Effector memory CD8-positive, alpha-beta T cell (primary cell): Measurements from ENCODE around the gene CSNK2A2.
A peak's percentile ranks its signal among the peaks of the same experiment; 100 is the strongest.

Source experiments
- ATAC-seq: fragments of 150-1000 bp; cut with Tn5 transposase; replicated peaks from 2 replicates; pipeline ENCODE4 v1.10.0; 2021; ENCODE audit warnings: mild to moderate bottlenecking, moderate library complexity
- DNase-seq, 3 experiments: peaks; one replicate each; pipeline ENCODE4 v3.0.0; 2021
- H3K27ac Mint-ChIP-seq, 2 donors: one replicate each; pipeline ENCODE4 v1.8.0; 2022; ENCODE audit warnings: mild to moderate bottlenecking in 2 of 2, mixed read lengths in 2 of 2, moderate library complexity in 2 of 2
- H3K27me3 Mint-ChIP-seq, 2 donors: one replicate each; pipeline ENCODE4 v1.8.0; 2022; ENCODE audit warnings: mixed read lengths in 2 of 2
- H3K36me3 Mint-ChIP-seq: one replicate; pipeline ENCODE4 v1.8.0; 2022; ENCODE audit warnings: mild to moderate bottlenecking, moderate library complexity, mixed read lengths; ENCODE audit not compliant: insufficient read depth
- H3K4me1 Mint-ChIP-seq, 2 donors: one replicate each; pipeline ENCODE4 v1.8.0; 2022; ENCODE audit warnings: low read depth in 2 of 2, mixed read lengths in 2 of 2
- H3K4me3 Mint-ChIP-seq, 2 donors: one replicate each; pipeline ENCODE4 v1.8.0; 2022; ENCODE audit warnings: mild to moderate bottlenecking in 2 of 2, mixed read lengths in 2 of 2, moderate library complexity in 2 of 2
- H3K9me3 Mint-ChIP-seq, 2 donors: one replicate each; pipeline ENCODE4 v1.8.0; 2022; ENCODE audit warnings: mixed read lengths in 2 of 2

The CSNK2A2 gene

DNA sequence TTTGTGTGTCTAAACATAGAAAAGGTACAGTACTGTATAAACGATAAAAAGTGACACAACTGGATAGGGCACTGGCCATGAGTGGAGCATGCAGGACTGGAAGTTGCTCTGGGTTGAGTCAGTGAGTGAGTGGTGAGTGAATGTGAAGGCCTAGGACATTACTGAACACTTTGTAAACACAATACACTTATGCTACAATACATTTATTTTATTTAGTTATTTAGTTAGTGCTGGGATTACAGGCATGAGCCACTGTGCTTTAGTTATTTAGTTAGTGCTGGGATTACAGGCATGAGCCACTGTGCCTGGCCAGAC is 73.3 kb downstream of the CSNK2A2 start:
- H3K27me3 Mint-ChIP-seq, result no peaks in the 10 kb centered on the region
- DNase-seq (no peak), ATAC-seq (no peak)
- peak overlapping the region in 1 of 2 donors; percentile 3 for H3K27ac Mint-ChIP-seq
- no peak overlapping the region for H3K4me3 Mint-ChIP-seq
- peaks cover 20% of the 10 kb centered on the region for H3K36me3 Mint-ChIP-seq
- peaks cover 49 to 56% of the 10 kb centered on the region in 2 donors for H3K4me1 Mint-ChIP-seq
- H3K9me3 Mint-ChIP-seq, result no peaks in the 10 kb centered on the region

DNA sequence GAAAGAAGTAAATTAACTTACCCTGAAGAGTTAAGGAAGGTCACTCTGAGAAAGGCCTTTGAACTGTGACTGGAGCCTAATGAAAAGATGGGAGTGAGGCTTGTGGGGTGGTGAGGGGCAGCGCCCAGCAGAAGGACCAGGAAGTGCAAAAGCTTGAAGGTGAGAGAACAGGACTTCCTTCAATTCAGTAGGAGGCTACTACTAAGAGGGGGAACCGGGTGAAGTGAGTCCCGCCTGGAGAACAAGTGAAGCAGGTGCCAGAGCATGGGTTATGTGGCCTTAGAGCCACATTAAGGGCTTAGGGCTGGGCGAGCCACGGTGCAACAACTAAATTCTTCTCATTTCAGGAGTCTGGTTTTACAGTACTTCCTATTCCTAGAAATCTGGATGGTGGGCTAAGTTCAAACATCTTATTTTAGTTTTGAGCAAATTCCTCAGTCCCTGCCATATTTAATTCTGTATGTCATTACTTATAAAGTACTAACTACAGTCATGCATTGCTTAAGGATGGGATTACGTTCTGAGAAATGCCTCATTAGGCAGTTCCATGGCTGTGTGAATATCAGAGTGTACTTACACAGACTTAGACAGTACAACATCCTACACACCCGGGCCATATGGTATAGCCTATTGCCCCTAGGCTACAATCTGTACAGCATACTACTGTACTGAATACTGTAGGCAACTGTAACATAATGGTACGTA is 73.9 kb downstream of the CSNK2A2 start:
- Mint-ChIP-seq H3K27me3 (no peaks in the 10 kb centered on the region), H3K9me3 (no peaks in the 10 kb centered on the region), H3K36me3 (peaks cover 18% of the 10 kb centered on the region), H3K4me1 (peaks cover 45 to 51% of the 10 kb centered on the region in 2 donors), H3K27ac (peak overlapping the region in 1 of 2 donors; percentile 3), H3K4me3 (no peak overlapping the region)
- DNase-seq, result no peak
- ATAC-seq, result no peak

DNA sequence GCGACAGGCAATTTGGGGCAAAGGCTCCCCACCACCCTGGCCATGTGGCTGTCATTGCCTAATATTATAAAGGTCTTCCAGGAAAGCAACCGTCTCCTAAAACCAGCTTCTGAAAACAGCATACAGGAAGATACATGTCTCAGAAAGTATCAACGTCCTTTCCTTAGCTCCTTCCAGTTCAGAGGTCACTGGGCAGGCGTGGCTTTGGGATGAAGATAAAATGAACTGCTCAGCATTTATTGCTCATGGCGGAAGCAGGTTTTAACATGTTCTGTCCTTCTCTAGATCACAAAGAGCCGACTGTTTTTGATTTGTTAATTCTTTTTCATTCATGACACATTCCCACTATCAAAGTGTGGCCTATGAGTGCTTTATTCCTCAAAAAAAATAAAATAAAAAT is 76.8 kb downstream of the CSNK2A2 start:
- ATAC-seq (no peak), DNase-seq (no peak)
- peaks cover 20% of the 10 kb centered on the region for H3K36me3 Mint-ChIP-seq
- H3K27me3 Mint-ChIP-seq, result no peaks in the 10 kb centered on the region
- H3K4me3 Mint-ChIP-seq, result no peak overlapping the region
- peaks cover 25 to 38% of the 10 kb centered on the region in 2 donors for H3K4me1 Mint-ChIP-seq
- H3K9me3 Mint-ChIP-seq, result no peaks in the 10 kb centered on the region
- peak overlapping the region in 1 of 2 donors; percentile 54 for H3K27ac Mint-ChIP-seq

DNA sequence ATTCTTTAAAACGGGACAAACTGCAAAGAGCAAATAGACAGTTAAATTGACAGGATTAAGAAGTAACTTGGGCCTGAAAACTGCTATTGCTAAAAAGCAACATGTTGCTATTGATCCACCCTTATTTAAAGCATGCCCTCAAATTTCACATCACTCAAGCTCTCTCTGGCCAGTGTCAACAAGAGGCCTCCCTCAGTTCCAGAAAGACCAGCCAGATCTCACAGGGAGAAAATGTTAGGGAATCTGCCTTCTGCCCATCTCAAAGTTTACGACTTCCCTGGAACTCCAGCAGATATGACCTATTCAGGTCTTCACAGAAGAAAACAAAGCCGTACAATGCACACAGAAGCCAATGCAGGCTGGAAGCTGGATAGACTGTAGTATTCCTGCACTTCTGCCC is 77.7 kb downstream of the CSNK2A2 start:
- DNase-seq (no peak), ATAC-seq (no peak)
- peaks cover 26% of the 10 kb centered on the region for H3K36me3 Mint-ChIP-seq
- no peak overlapping the region for H3K4me3 Mint-ChIP-seq
- H3K27ac Mint-ChIP-seq, result peak overlapping the region in 1 of 2 donors; percentile 54
- H3K4me1 Mint-ChIP-seq, result peaks cover 21 to 32% of the 10 kb centered on the region in 2 donors
- no peaks in the 10 kb centered on the region for H3K9me3 Mint-ChIP-seq
- H3K27me3 Mint-ChIP-seq, result no peaks in the 10 kb centered on the region

GRCh38 chr16:58119509-58119845 is 78.4 kb downstream of the CSNK2A2 start:
- H3K4me1 Mint-ChIP-seq, result peaks cover 17 to 27% of the 10 kb centered on the region in 2 donors
- DNase-seq (no peak), ATAC-seq (no peak)
- no peak overlapping the region for H3K4me3 Mint-ChIP-seq
- peak overlapping the region in 1 of 2 donors; percentile 24 for H3K27ac Mint-ChIP-seq
- H3K27me3 Mint-ChIP-seq, result no peaks in the 10 kb centered on the region
- H3K36me3 Mint-ChIP-seq, result peaks cover 33% of the 10 kb centered on the region
- H3K9me3 Mint-ChIP-seq, result no peaks in the 10 kb centered on the region

DNA sequence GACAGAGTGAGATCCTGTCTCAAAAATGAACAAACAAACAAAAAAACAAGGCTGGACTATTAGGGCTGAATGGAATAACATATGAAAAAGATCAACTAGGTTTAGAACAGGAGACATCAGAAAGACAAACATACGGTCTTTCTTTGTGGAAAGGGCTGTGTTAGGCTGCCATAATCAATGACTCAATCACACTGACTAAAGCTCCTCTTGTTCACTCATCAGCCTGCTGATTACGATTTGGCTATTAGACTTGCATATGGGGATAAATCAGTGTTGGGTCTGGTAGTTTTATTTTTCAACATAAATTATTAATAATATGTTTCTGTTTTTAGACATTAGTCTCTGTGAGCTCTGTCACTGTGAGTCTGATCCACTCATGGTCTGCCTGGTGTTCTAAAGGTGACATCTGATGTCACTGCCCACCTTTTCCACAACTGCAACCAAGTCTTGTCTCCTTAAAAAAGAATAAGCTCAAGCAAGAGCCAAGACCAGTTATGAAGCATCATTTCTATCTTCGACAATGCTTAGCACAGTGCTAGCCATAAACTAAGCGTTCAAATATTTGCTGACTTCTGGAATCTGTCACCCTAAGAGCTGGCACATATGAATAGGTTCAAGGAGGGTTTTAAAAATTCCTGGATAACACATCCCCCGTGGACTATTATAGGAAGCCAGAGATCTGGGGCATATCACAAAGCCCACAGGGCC is 79.0 kb downstream of the CSNK2A2 start:
- Mint-ChIP-seq H3K36me3 (peaks cover 38% of the 10 kb centered on the region), H3K27me3 (no peaks in the 10 kb centered on the region), H3K9me3 (no peaks in the 10 kb centered on the region), H3K4me3 (no peak overlapping the region), H3K27ac (peak overlapping the region in 1 of 2 donors; percentile 24), H3K4me1 (peaks cover 13 to 25% of the 10 kb centered on the region in 2 donors)
- DNase-seq (no peak), ATAC-seq (no peak)

DNA sequence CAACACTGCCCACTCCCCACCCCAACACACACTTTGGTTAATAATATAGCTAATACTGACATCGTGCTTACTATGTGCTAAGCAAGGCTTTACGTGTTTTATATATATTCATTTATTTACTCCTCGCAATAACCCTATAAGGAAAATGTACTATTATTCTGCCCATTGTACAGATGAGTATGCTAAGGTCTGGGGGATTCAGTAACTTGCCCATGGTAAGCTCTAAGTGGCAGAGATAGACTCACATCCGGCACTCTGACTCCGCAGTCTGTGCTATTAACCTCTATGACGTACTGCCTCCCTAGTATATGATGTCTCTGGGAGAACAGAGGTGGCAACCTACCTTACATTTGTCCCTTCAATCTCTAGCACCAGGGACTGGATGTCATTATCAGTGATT is 81.4 kb downstream of the CSNK2A2 start:
- no peak for ATAC-seq
- Mint-ChIP-seq H3K4me1 (peaks cover 9 to 13% of the 10 kb centered on the region in 2 donors), H3K36me3 (peaks cover 51% of the 10 kb centered on the region), H3K9me3 (no peaks in the 10 kb centered on the region), H3K27me3 (no peaks in the 10 kb centered on the region), H3K4me3 (no peak overlapping the region), H3K27ac (no peak overlapping the region)
- no peak for DNase-seq

GRCh38 chr16:58116081-58116480 is 81.8 kb downstream of the CSNK2A2 start:
- Mint-ChIP-seq H3K27me3 (no peaks in the 10 kb centered on the region), H3K9me3 (no peaks in the 10 kb centered on the region), H3K4me1 (peaks cover 9 to 12% of the 10 kb centered on the region in 2 donors), H3K36me3 (peaks cover 55% of the 10 kb centered on the region), H3K27ac (peak overlapping the region in 1 of 2 donors; percentile 31), H3K4me3 (no peak overlapping the region)
- ATAC-seq, result no peak
- no peak for DNase-seq

- H3K27me3 Mint-ChIP-seq, result no peaks in the 10 kb centered on the region
- H3K27ac Mint-ChIP-seq, result peak overlapping the region; percentile 31 to 60
- no peak for DNase-seq
- peak; percentile 22 for ATAC-seq
- H3K9me3 Mint-ChIP-seq, result no peaks in the 10 kb centered on the region
- H3K4me3 Mint-ChIP-seq, result no peak overlapping the region
- H3K4me1 Mint-ChIP-seq, result peaks cover 5 to 12% of the 10 kb centered on the region in 2 donors
- H3K36me3 Mint-ChIP-seq, result peaks cover 60% of the 10 kb centered on the region
These were observed 82.8 kb downstream of the CSNK2A2 start for GRCh38 chr16:58114827-58115825.

- peak overlapping the region in 1 of 2 donors; percentile 12 for H3K4me3 Mint-ChIP-seq
- no peaks in the 10 kb centered on the region for H3K4me1 Mint-ChIP-seq
- DNase-seq, result no peak
- H3K36me3 Mint-ChIP-seq, result peaks cover 53% of the 10 kb centered on the region
- no peaks in the 10 kb centered on the region for H3K9me3 Mint-ChIP-seq
- no peaks in the 10 kb centered on the region for H3K27me3 Mint-ChIP-seq
- H3K27ac Mint-ChIP-seq, result peak overlapping the region; percentile 25 to 66
- ATAC-seq, result no peak
These were observed 86.6 kb downstream of the CSNK2A2 start for GRCh38 chr16:58111302-58111627.

DNA sequence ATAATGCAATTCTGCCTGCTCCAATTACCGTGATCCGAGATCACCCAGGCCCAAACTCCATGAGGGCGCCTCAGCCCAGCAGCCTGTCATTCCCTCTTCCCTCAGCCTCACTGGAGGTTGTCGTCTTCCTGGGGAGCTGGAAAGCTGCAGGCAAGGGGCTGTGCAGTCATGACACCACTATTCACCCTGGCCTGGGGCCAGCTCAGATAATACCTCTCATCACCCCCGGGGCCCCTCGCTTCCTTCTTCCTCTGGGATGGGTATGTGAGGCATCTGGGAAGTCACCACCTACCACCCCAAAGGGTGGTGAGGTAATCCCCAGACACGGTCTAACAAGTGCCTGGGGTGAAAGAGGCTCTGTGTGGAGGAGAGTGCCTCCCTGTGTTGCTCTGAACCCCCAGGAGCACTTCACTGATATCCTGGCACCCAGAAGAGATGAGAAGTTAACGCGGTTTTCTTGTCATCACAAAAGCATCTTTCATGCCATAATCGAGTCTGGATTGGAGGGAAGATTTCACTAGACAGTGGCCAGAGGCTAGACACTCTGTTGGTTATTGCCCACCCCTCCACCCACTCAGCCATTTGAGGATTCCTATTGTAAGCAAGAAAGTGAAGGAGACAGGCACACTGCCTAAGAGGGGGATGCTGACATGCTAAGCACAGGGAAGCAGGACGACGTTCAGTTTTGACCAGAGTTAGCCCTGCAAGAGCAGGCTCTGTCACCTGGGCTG is 87.2 kb downstream of the CSNK2A2 start:
- Mint-ChIP-seq H3K27me3 (no peaks in the 10 kb centered on the region), H3K36me3 (peaks cover 48% of the 10 kb centered on the region), H3K4me1 (no peaks in the 10 kb centered on the region), H3K27ac (peak overlapping the region; percentile 25 to 66), H3K9me3 (no peaks in the 10 kb centered on the region), H3K4me3 (peak overlapping the region in 1 of 2 donors; percentile 23)
- DNase-seq (no peak), ATAC-seq (peak; percentile 22)

DNA sequence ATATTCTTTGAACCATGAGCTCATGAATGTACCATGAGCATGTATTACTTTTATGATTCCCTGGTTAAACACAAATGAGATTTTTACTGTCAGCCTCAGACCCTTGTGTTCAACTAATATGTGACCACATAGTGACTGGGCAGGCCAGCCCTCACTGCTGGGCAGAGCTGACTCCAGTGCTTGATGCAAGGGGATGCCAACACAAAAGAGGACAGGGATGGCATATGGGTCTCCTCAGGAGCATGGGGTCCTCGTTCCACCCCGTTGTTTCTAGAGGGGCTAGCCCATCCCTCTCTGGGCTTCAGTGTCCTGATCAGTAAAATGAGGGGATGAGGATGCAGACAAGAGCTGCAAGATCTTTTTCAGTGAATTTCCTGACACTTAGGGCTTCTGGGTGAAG is 88.0 kb downstream of the CSNK2A2 start:
- DNase-seq, result no peak
- no peak overlapping the region for H3K27ac Mint-ChIP-seq
- no peak for ATAC-seq
- H3K36me3 Mint-ChIP-seq, result peaks cover 39% of the 10 kb centered on the region
- H3K27me3 Mint-ChIP-seq, result no peaks in the 10 kb centered on the region
- H3K4me3 Mint-ChIP-seq, result no peak overlapping the region
- H3K9me3 Mint-ChIP-seq, result no peaks in the 10 kb centered on the region
- no peaks in the 10 kb centered on the region for H3K4me1 Mint-ChIP-seq

DNA sequence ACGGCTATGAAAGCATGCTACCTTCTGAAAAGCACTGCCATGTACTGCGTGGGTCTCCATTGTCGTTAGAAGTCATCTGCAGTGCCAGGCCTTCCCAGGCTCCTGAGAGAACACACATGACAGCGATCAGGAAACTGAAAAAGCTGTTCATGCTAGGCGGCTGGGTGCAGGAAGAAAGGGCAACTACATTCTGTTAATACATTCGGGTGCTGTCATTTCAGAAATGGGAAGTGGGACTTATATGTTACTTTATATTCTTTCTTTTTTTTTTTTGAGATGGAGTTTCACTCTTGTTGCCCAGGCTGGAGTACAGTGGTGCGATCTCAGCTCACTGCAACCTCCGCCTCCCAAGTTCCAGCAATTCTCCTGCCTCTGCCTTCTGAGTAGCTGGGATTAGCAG is 88.6 kb downstream of the CSNK2A2 start:
- no peak for ATAC-seq
- no peaks in the 10 kb centered on the region for H3K4me1 Mint-ChIP-seq
- H3K4me3 Mint-ChIP-seq, result no peak overlapping the region
- no peaks in the 10 kb centered on the region for H3K27me3 Mint-ChIP-seq
- no peak overlapping the region for H3K27ac Mint-ChIP-seq
- DNase-seq, result no peak
- no peaks in the 10 kb centered on the region for H3K9me3 Mint-ChIP-seq
- H3K36me3 Mint-ChIP-seq, result peaks cover 34% of the 10 kb centered on the region
